HG03060 (cell line): ENCODE results near the gene MRNIP.

Experiments
- ATAC-seq: cut with Tn5 transposase; IDR thresholded peaks from one replicate; pipeline ENCODE4 v1.9.1; 2021; ENCODE audit warnings: low read depth, moderate number of reproducible peaks; ENCODE audit not compliant: unreplicated experiment

The MRNIP gene

DNA sequence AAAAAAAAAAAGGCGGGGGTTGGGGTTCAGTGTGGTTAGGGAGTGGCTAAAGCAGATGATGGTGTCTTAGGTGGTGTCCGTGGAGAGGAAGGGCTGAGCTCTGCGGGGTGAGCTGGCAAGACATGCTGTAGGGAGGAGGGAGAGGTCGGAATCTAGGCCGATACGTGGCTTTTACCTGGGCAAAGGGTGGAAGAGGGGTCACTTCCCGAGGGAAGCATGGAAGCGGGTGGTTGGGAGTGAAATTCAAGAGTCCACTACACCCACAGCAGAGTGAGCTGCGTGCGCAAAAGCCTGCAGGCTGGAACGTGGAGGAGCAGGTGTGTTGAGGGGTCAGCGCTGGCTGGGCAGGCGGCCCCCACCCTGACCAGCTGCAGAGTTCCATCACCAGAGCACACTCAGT lies 31.3 kb upstream of the MRNIP start:
- ATAC-seq: no peak

DNA sequence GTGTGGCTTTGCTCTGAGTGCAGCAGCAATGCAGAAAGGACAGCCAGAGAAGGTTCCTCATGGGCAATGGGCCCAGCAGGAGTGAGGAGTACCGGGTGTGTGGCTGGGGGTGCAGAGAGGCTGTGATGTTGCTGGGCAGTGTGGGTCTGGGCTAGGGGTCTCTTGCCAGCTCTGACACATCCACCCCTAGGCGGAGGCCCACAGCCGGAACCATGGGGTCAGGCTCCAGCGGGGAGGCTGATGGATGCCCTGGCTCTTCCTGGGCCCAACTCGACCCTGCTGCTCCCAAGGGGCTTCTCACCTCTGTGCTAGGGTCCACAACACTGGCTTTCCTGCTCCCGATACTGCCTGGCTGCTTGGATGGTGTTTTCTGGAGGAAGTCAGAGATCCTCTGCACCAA lies 29.2 kb upstream of the MRNIP start:
- ATAC-seq: no peak

DNA sequence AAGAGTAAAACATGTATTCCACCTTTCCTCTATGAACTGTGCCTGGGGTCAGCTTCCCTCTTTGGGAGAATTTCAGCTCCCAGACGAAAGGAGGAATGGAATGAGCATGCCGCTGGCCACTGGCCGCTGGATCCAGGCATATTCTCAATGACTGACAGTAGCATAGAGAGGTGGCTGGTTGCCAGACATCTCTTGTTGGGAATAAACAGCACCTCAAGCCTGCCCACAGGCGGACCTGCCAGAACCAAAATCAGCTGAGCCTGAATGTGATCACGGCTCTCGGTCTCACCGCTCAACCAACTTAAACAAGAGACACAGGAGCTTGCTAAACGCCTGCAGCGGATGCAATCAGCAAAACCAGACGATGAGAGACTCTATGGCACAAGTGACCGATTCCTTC lies 28.5 kb upstream of the MRNIP start:
- ATAC-seq: no peak

DNA sequence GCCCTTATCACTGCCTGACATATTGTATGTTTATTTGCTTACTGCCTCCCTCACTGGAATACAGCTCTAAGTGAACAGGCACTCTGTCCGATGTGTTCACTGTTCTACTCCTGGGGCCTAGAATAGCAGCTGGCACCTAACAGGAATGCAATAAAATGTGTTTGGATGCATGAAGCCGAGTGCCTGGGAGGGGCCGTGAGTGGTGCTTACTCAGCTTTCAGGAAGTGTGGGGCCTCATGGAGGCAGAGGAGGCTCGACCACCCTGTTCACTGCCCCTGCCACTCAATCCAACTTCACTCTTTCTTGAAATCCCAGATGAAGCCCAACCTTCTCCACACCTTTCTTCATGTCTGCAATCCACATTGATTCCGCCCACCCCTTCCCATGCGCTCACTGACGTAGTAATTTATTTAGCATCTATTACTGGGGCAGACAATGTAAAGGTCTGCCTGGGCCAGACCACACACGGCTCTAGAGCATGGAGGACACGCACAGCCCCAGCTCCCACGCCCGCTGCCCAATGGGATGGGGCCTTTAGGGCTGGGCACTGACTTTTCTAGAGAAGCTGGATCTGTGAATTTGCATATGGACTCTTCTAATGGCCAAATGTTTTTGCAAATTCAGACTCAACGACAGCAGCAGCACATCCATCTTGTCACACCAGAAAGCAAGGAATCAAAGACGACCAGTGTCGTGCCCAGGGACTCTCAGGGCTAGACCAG lies 27.7 kb upstream of the MRNIP start:
- no peak for ATAC-seq

DNA sequence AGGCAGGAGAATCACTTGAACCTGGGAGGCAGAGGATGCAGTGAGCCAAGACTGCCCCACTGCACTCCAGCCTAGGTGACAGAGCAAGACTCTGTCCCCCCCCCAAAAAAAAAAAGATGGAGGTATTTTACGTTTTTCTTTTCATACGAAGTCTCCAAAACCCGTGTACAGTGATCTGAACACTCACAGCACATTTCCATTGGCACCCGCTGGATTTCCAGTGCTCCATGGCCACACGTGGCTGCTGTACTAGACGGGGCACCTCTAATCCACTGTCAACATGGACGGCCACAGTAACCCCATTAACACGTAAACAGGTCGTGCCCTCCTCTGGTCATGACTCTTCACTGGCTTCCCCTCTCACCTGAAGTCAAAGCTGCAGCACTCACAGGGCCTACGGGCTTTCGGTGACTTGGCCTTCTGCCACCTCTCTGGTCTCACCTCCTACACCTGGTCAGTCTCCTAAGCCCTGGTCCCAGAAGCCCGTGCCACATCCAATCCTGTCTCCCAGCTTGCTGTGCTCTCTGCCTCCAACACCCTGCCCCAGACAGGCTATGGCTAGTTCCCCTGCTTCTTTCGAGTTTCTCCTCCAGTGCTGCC lies 27.0 kb upstream of the MRNIP start:
- ATAC-seq: no peak

DNA sequence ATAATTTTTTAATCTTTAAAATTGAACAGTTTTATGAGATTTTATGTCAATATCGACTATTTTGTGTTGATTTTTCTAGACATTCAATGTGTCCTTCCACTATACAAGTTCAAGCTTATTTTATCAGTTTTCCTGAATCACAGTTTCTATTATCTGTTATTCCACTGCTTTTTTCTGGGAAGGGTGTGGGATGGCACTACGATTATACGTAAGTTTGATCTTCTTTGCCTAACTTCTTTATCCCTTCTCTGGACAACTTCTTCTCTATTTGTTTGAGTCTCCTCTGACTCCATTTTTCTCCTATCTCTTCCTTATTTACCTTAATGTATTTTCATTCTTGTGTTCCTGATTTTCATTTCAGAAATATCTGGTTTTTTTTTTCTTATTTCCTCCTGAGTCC lies 24.5 kb upstream of the MRNIP start:
- ATAC-seq: no peak

DNA sequence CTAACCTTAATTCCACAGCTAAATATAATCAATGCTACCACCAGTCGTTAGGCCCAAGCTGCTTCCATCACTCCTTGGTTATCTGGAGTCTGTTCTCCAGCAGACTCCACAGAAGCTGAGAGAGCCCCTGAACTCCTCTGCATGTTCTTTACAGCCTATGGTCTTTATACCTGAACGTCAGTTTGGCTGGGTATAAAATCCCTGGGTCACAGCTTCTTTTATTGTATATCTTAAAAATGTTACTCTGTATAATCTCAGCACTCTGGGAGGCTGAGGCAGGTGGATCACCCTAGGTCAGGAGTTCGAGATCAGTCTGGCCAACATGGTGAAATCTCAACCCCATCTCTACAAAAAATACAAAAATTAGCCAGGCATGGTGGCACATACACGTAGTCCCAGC lies 23.7 kb upstream of the MRNIP start:
- ATAC-seq: no peak

DNA sequence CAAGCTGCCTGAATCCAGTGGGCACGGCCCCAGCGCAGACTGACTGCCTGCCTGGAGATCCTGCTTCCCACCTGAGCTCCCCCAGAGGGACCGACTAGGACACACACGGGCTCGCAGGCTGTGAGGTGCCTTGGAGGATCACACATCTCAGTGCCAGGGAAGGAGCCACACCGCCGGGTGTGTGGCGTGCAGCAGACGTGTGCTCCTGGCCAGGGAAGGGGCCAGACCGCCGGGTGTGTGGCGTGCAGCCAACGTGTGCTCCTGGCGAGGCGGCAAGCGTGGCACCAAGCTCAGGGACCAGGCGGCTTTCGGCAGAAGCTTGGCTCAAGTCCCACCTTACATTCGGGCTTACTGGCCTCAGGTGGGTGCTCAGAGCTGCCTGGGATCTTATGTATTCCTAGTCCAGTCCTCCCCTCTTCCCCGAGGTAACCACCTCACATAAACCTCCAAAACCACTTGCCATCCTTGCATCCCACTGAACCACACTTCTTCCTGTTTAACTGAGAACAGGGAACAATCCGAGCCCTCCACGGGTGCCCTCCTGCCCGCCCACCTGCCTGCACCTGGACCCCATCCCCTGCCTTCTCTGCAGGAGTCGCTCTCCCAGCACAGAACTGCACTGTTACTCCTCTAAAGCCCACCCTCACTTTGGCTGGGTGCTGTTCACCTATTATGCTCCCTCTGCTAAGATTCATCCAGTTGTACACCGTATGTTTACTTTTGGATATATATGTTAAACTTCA lies 22.4 kb upstream of the MRNIP start:
- ATAC-seq: no peak

DNA sequence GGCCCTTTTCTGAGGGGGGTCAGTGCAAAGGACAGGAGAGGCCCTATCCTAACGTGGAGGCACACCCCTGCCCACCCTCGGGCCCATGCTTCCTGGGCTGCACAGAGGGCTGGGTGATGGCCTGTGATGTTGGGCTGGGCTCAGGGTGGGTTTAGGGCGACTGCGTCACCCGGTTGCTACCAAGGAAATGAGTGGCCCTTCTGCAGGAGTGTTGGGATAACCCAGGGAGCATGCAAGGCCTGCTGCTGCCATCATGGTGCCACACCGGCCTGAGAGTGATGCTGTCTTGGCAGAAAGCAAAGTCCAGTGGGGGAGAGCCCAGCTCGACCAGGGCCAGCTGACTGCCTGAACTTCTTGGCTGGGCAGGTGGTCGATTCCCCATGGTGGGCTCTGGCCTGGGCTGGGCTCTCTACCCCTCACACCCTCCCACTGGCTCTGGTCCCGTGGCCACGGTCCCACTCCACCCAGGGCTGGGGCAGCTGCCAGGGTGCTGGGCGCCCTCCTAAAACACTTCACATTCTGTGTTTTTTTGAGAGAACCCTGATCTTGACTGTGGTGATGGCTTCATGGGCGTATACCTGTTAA lies 21.5 kb upstream of the MRNIP start:
- no peak for ATAC-seq

DNA sequence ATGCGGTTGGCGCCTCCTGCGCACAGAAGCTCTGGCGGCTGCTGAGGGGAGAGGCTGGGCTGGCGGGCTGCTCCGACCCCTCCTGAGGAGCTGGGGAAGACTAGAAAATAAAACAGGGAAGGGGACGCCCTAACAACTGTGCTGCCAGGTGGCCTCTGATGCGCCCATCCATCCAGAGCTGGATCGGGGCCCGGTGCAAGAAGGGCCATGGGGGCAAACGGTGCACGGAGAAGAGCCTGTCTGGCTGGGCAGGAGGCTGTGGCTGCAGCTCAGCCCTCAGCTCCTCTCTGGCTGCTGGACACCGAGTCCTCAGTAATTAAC lies 21.0 kb upstream of the MRNIP start:
- ATAC-seq: no peak

DNA sequence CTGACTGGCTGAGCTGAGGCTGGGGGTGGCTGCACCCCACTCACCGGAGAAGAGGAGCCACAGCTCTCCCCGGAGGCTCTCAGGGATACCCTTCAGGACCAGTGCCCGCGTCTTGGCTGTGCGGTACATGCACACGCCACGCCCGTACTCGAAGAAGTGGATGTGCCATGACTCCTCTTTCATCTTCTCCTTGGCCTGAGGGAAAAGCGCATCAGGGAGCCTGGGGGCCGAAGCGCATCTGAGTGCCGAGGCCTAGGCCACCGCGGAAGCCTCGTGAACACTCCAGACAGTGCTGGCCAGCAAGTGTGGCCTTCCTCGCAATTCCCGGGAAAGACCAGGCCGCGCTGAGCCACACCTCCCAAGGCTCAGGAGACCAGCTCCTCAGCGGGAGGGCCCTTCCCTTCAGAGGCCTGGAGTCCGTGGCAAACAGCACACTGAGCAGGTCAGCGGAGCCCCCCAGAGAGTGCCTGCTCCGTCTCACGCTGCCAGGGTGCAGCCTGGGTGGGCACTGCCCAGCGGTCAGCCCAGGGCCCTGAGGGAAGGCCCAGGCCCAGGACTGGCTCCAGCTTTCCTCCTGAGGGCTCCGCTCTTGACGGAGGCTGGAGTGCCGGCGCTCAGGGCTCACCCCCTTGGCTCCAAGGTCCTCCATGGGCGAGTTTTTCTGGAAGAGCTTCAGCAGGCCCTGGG lies 20.5 kb upstream of the MRNIP start:
- no peak for ATAC-seq

DNA sequence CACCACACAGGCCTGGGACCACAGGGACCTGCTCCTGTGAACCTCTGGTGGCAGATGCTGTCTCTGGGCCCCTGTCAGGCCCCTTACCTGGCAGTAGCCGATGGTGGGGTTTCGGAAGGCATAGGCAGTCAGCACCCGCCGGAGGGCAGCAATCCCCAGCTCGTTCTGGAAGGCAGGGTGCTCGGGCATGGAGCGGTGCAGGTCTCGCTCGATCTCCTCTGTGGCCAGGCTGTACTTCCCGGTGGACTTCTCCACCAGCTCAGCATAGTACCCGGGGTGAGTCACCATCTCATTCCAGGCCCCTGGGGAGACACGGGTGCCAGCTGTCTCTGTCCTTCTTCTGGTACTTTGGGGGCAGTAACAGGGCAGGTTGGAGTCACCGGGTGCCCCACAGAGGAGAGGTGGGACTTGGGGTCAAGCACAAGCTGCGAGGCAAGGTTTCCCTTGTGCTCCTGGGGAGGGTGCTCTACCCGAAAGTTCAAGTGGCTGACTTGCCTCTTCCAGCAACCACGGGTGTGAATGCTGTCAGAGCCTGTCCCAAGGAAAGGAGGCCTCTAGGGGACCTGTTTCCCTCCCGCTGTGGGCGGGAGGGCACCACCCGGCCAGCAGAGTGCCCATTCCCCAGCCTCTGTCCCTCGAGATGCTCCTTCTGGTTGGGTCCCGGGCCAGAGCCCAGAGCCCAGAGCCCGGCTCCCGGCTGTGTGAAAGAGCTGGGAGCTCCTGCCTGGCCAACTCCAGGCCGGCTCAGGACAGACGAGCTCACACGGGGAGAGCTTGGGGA lies 19.8 kb upstream of the MRNIP start:
- no peak for ATAC-seq

DNA sequence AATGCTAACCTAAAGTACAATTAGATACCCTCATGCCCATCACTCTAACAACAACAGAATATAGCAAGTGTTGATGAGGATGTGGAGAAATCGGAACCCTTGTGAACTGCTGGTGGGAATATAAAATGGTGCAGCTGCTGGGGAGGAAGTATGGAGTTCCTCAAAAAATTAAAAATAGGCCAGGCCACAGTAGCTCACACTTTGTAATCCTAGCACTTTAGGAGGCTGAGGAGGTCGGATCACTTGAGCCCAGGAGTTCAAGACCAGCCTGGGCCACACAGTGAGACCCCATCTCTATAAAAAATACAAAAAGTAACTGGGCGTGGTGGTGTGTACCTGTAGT lies 18.0 kb upstream of the MRNIP start:
- ATAC-seq: no peak

DNA sequence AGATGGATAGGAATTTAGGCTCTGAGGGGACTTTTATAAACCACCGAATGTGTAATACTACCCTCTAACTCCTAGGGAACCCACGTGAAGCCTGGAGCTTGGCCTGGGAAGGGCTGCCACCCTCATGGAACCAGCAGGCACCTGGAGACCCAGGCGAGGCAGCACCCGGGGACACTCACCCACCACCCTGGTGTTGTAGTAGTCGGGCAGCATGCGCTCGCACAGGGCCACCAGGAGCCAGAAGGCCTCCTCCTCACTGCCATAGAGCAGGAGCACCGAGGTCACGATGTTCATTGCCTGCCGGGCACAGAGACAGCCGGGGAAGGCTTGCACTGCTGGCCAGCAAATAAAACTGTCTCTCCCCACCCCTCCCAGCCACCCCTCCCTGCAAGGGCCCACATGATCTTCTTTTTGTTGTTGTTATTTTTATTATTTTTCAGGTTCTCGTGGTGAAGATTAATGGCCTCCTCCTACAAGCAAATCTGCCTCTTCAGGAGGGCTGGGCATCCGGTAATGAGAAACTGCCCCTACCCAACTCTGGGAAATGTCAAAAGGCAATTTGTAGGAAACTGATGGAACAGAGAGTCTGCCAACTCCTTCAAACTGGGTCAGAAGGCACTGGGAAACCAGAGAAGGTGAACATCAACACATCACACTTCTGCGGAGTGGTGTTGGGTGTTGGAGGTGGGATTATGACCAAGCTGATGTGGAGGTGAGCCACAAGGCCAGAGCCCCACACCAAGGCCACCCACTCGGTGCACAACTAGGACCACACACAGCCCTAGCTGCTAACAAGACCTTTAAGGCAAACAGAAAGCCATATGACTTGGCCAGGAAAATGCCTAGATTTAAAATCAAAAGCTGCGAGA lies 17.4 kb upstream of the MRNIP start:
- no peak for ATAC-seq

DNA sequence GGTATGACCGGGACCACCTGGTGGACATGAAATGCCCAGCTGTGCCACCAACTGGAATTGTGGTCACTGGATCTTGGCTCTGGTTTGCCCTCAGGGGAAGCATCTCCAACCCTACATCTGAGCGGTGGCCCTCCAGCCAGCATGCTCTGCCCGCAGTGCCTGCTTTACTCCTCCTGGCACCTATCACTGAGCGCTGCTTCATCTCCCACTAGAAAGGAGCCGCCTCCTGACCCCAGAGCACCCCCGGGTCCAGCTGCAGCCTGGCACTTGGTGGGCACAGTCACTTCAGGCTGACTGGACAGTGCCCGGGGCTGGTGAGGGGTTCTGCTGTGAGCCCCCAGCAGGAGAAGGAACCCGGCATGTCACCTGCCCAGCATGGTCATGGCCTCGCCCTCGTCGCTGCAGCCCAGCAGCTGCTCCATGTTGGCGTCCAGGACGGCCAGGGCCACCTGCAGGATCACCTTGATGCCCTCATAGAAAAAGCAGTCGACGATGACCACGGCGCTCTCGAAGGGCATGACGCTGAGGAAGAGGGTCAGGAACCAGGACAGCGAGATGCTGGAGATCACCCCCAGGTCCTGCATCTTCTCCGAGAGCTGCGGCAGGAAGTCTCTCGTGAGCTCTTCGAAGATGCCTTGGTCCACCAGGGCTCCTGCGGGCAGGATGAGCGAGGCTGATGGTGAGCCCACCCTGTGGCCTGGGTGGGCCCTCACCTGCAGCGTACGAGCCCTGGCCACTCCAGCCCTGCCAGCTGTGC lies 16.1 kb upstream of the MRNIP start:
- no peak for ATAC-seq

DNA sequence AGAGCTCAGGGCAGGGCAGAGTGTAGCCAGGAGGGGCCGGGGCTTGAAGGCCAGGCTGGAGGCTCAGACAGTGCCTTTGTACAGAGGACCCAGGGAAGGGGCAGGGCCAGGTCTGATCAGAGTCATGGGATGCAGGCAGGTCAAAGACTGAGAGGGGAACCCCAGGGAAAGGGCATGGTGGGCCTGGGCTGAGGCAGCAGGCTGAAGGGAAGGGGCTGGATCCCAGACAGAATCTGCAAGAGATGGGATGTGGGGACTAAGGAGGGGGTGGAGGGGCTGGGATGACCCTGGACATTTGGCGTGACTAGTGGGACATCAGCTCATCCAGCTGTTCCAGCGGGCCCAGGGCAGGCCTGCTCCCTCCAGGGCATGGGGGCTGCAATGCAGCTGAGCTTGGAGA lies 15.5 kb upstream of the MRNIP start:
- ATAC-seq: no peak

DNA sequence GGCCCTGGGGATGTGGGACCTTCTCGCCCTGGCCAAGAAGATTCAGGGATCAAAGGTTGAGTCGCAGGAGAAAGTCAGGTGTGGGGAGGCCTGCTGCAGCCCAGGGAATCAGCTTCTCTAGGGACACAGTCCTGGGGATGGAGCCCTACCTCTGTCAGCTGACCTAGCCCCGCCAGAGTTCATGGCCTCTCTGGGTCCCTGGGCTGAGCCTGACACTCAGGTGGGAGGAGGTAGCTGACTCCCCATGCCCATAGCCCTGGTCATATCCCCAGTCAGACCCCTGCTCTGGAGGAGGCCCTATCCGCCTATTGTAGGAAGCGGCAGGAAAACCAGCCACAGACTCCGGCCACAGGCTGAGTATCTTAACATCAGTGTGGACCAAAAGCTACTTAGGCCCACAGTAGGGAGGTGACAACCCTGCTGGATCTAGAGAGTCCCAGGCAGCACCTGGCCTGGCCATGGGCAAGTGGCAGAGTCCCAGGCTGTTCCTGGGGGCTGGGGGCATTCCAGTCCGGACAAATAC lies 15.0 kb upstream of the MRNIP start:
- no peak for ATAC-seq

DNA sequence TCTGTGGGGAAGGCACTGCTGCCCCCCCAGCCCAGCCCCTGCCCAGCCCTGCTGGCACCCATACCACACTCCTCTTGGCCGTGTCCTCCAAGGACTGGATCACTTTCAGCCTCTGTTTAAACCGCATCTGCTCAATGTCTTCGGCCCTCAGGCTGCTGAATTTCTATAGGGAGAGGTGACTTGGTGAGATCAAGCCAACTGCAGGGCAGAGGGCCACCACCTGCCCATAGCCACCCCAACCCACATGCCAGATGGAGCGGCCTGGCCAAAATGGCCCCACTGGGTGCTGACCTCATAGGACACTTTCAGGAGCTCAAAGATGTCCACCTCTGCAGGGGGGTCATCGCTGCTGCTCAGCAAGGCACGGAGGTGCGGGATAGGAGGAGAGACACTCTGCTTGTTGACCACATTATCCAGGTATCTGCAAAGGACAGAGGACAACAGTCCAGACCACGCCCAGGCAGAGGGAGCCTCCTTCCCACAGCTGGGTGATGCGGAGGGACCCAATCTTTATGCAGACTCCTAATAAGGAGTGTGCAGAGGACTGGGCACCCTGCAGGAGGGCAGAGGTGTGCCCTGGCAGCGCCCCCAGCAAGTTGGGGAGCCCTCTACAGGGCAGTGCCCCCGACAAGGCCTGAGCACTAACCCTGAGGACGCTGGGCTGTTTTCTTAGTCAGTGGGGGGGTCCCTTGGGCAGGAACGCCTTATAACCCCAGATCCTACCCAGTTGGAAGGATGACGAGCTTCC lies 14.4 kb upstream of the MRNIP start:
- ATAC-seq: no peak
